ENCODE results near the gene OR51L1.
"Not testable (repeated sequence)": the region's sequence is repeated elsewhere in the genome, so short reads cannot be mapped to it uniquely, and the experiment has no call there.

The OR51L1 gene

GRCh38 chr11:4994551-4994950 is at the start of gene OR51L1:
Gene OR51L1 (plus strand): TSS chr11:4994851. CDS start chr11:4998983, 4,132 bp downstream.
- DNase-seq, result no peak

- DNase-seq, result no peak
Observed at GRCh38 chr11:4947505-4947904, 47.1 kb upstream of the OR51L1 start, which contains the start of gene OR51A4. Gene OR51A4 (minus strand): TSS chr11:4947605. CDS start chr11:4947100, 505 bp downstream.

GRCh38 chr11:4955613-4956012 is 39.0 kb upstream of the OR51L1 start, which contains the start of gene OR51A2:
Gene OR51A2 (minus strand): TSS chr11:4955713. CDS start chr11:4955713, 0 bp downstream.
- not testable (repeated sequence) for DNase-seq

- DNase-seq, result no peak
Observed at GRCh38 chr11:4957396-4957795, 37.3 kb upstream of the OR51L1 start.

GRCh38 chr11:4960877-4961276 is 33.8 kb upstream of the OR51L1 start:
- no peak for DNase-seq

GRCh38 chr11:4962816-4963215 is 31.8 kb upstream of the OR51L1 start:
- peak; percentile 4 for DNase-seq

- DNase-seq, result no peak
Observed at GRCh38 chr11:4975436-4975835, 19.2 kb upstream of the OR51L1 start.

GRCh38 chr11:4979036-4979435 is 15.6 kb upstream of the OR51L1 start:
- peak; percentile 9 for DNase-seq

- no peak for DNase-seq
Observed at GRCh38 chr11:4982678-4983077, 12.0 kb upstream of the OR51L1 start.

- no peak for DNase-seq
Observed at GRCh38 chr11:4983841-4984240, 10.8 kb upstream of the OR51L1 start.

- DNase-seq, result no peak
Observed at GRCh38 chr11:4991060-4991459, 3.6 kb upstream of the OR51L1 start.

- peak; percentile 85 for DNase-seq
Observed at GRCh38 chr11:5004424-5005274, 10.0 kb downstream of the OR51L1 start.

GRCh38 chr11:5007561-5007960 is 12.9 kb downstream of the OR51L1 start:
- no peak for DNase-seq

- no peak for DNase-seq
Observed at GRCh38 chr11:5011254-5011653, 16.6 kb downstream of the OR51L1 start.

- DNase-seq, result no peak
Observed at GRCh38 chr11:5013012-5013411, 18.4 kb downstream of the OR51L1 start.

GRCh38 chr11:5021996-5022395 is 27.3 kb downstream of the OR51L1 start:
- no peak for DNase-seq

- no peak for DNase-seq
Observed at GRCh38 chr11:5036669-5037068, 42.0 kb downstream of the OR51L1 start.

GRCh38 chr11:5037926-5038325 is 43.3 kb downstream of the OR51L1 start:
- no peak for DNase-seq

- DNase-seq, result no peak
Observed at GRCh38 chr11:5038341-5038740, 43.7 kb downstream of the OR51L1 start.

GRCh38 chr11:5040876-5041275 is 46.2 kb downstream of the OR51L1 start:
- DNase-seq, result no peak

- DNase-seq, result no peak
Observed at GRCh38 chr11:5042091-5042490, 47.4 kb downstream of the OR51L1 start.

- DNase-seq, result no peak
Observed at GRCh38 chr11:5043380-5043779, 48.7 kb downstream of the OR51L1 start.

GRCh38 chr11:5046226-5046625 is 51.6 kb downstream of the OR51L1 start, which contains the start of gene OR52J3:
Gene OR52J3 (plus strand): TSS chr11:5046526. CDS start chr11:5046526, 0 bp downstream.
- DNase-seq, result no peak

- DNase-seq, result no peak
Observed at GRCh38 chr11:5046754-5047330, 52.2 kb downstream of the OR51L1 start.
